Measurements from ENCODE around the gene ANO7.

DNA sequence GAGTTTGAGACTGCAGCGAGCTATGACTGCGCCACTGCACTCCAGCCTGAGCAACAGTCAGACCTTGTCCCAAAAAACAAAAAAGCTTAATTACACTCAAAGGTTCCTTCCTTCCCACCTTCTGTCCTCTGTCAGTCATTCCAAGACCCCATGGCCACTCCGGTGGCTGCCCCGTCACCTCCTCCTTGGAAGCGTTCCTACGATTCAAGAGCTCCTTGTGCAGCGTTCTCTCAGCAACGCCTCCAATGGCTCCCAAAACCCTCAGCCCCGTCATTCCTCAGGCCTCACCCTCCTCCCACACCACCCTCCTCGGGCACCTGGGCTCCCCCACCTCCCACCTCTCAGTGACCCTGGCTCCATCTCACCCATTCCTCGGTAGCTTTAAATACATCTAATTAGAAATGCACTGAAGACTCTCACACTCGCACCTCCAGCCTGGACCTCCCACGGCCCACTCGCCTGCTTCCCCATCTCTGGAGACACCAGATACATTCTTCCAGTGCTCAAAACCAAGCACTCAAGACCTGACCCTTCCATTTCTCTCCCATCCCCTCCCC lies 47.2 kb upstream of the ANO7 start:
- TF ChIP-seq GLIS3 (CRISPR knock-in tag; IDR thresholded peaks at IDR 0.05) (no peak), ZNF8 (CRISPR knock-in tag; IDR thresholded peaks at IDR 0.05) (no peak), ZNF565 (CRISPR knock-in tag; conservative IDR thresholded peaks at IDR 0.05; ENCODE audit: low read depth) (no peak), RARB (CRISPR knock-in tag; IDR thresholded peaks at IDR 0.05) (no peak), ZFP3 (CRISPR knock-in tag; IDR thresholded peaks at IDR 0.05) (no peak)
- TF ChIP-seq, protein P1, sequence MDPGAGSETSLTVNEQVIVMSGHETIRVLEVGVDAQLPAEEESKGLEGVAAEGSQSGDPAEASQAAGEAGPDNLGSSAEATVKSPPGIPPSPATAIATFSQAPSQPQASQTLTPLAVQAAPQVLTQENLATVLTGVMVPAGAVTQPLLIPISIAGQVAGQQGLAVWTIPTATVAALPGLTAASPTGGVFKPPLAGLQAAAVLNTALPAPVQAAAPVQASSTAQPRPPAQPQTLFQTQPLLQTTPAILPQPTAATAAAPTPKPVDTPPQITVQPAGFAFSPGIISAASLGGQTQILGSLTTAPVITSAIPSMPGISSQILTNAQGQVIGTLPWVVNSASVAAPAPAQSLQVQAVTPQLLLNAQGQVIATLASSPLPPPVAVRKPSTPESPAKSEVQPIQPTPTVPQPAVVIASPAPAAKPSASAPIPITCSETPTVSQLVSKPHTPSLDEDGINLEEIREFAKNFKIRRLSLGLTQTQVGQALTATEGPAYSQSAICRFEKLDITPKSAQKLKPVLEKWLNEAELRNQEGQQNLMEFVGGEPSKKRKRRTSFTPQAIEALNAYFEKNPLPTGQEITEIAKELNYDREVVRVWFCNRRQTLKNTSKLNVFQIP (CRISPR knock-in tag; IDR thresholded peaks at IDR 0.05; ENCODE audit: borderline replicate concordance, low read depth): no peak

All from SK-N-SH treated with all-trans-retinoic acid at 6 μM for 48 hours (cell line).